Umbilical cord (tissue), 2 donors: ENCODE data around the gene CCDC85C. TPM values are rescaled to one million over a fixed set of nuclear protein-coding genes. Genes with fewer than 3 reads are reported as not detected.
A peak's percentile ranks its signal among the peaks of the same experiment; 100 is the strongest.

Experiments used
- DNase-seq: peaks from one replicate; pipeline ENCODE4 v3.0.0-alpha.2; 2015; ENCODE audit warnings: low spot score
- total RNA-seq: library from RNA; depleted of rRNA; stranded (reverse); fragments of >200 nt; gene quantifications from one replicate; pipeline ENCODE4 v1.2.3, GENCODE V29; 2014; ENCODE audit warnings: low replicate concordance; ENCODE audit not compliant: insufficient read depth

CCDC85C gene
- total RNA-seq, 1 donor from 2014 or later, result 7.5 TPM

- no peak for DNase-seq
Measured at GRCh38 chr14:99630202-99630601, 26.2 kb upstream of the CCDC85C start.

GRCh38 chr14:99628887-99629618 lies 25.0 kb upstream of the CCDC85C start:
- peak; percentile 55 for DNase-seq

GRCh38 chr14:99627510-99628381 lies 23.7 kb upstream of the CCDC85C start:
- no peak for DNase-seq

- DNase-seq, result no peak
Measured at GRCh38 chr14:99627100-99627499, 23.1 kb upstream of the CCDC85C start.

GRCh38 chr14:99626041-99626648 lies 22.1 kb upstream of the CCDC85C start:
- no peak for DNase-seq

GRCh38 chr14:99625476-99625875 lies 21.5 kb upstream of the CCDC85C start:
- DNase-seq, result no peak

GRCh38 chr14:99624971-99625370 lies 21.0 kb upstream of the CCDC85C start:
- no peak for DNase-seq

- DNase-seq, result no peak
Measured at GRCh38 chr14:99624024-99624423, 20.0 kb upstream of the CCDC85C start.

- no peak for DNase-seq
Measured at GRCh38 chr14:99621948-99622347, 17.9 kb upstream of the CCDC85C start.

- DNase-seq, result peak; percentile 44
Measured at GRCh38 chr14:99619835-99620834, 16.1 kb upstream of the CCDC85C start.

GRCh38 chr14:99616832-99617800 lies 13.1 kb upstream of the CCDC85C start:
- no peak for DNase-seq

- no peak for DNase-seq
Measured at GRCh38 chr14:99615497-99616157, 11.6 kb upstream of the CCDC85C start.

- peak; percentile 56 for DNase-seq
Measured at GRCh38 chr14:99612738-99613330, 8.8 kb upstream of the CCDC85C start.

- no peak for DNase-seq
Measured at GRCh38 chr14:99612071-99612737, 8.2 kb upstream of the CCDC85C start.

GRCh38 chr14:99611646-99612045 lies 7.6 kb upstream of the CCDC85C start:
- no peak for DNase-seq

GRCh38 chr14:99609245-99610170 lies 5.5 kb upstream of the CCDC85C start:
- no peak for DNase-seq

- no peak for DNase-seq
Measured at GRCh38 chr14:99608591-99608990, 4.6 kb upstream of the CCDC85C start.
